Fibroblast of lung (primary cell): Measurements from ENCODE around the gene TIGD6.

Experiments used
- CTCF ChIP-seq, 2 donors: IDR thresholded peaks in 1 of 2; conservative IDR thresholded peaks in 1 of 2; 1 replicate in 1 of 2; 2 replicates in 1 of 2; pipeline ENCODE4 v1.5.1; 2011 to 2012; ENCODE audit warnings: low read length in 2 of 2, control low read depth in 1 of 2, inconsistent platforms in 1 of 2, low read depth in 1 of 2, mild to moderate bottlenecking in 1 of 2
- EZH2 ChIP-seq: IDR thresholded peaks from 2 replicates; pipeline ENCODE4 v1.5.1; 2012; ENCODE audit warnings: low read length, control low read depth, mild to moderate bottlenecking; ENCODE audit errors: missing control alignments

- TF ChIP-seq CTCF (conservative IDR thresholded peaks at IDR 0.05 in 1 of 2, IDR thresholded peaks at IDR 0.05 in 1 of 2; ENCODE audit: low read depth in 1 of 2, low read length in 2 of 2) (no peak), EZH2 (no peak)
Observed at GRCh38 chr5:150036513-150036912, 36.1 kb upstream of the TIGD6 start.
